ENCODE measurements around the gene F7. TPM values are rescaled to one million over a fixed set of nuclear protein-coding genes. Genes with fewer than 3 reads are reported as not detected.
"Not testable (repeated sequence)": the region's sequence is repeated elsewhere in the genome, so short reads cannot be mapped to it uniquely, and the experiment has no call there.

Gene F7
- total RNA-seq, 4 donors from 2014 or later = 0.12 to 0.54 TPM; not detected in 2

DNA sequence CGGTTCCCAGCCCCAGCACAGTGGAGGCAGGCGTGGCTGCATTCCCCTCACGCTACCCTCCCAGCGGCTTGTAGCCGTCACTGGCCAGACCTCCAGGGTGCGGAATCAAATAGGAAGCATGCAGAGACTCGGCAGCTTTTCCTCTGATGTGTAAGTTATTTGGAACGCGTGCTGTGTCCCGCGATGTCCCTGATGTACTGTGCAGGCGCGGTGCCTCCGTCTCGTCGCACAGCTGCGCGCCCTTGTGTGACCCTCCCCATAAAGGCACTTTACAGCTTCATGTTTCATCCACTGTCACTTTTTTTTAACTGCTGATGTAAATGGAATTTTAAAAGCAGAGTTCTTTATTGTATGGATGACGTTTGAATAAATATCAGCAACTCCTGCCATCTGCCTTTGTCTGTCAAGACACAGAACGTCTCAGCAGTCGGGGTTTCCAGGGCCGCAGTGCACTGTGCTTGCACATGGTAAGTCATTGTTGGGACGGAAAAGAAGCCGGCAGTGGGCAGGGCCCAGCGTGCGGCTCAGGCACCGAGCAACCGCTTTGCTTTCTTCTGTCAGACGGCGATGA lies 7.3 kb upstream of the F7 start:
- Histone ChIP-seq H3K4me1 (no peaks in the 10 kb centered on the region), H3K9me3 (no peaks in the 10 kb centered on the region), H3K4me3 (no peak overlapping the region), H3K27ac (no peak overlapping the region), H3K27me3 (peaks cover 47% of the 10 kb centered on the region), H3K36me3 (peaks cover 0 to 6% of the 10 kb centered on the region in 2 donors)
- WGBS, 2 donors (ENCODE audit: low coverage in 1 of 2) = 52 to 60% methylated on average over 5 to 16 of the region's 30 CpGs
- ATAC-seq = no peak
- no peak for TF ChIP-seq EP300 (IDR thresholded peaks at IDR 0.05)
- no peak for TF ChIP-seq POLR2A (IDR thresholded peaks at IDR 0.05)
- TF ChIP-seq, protein P1, sequence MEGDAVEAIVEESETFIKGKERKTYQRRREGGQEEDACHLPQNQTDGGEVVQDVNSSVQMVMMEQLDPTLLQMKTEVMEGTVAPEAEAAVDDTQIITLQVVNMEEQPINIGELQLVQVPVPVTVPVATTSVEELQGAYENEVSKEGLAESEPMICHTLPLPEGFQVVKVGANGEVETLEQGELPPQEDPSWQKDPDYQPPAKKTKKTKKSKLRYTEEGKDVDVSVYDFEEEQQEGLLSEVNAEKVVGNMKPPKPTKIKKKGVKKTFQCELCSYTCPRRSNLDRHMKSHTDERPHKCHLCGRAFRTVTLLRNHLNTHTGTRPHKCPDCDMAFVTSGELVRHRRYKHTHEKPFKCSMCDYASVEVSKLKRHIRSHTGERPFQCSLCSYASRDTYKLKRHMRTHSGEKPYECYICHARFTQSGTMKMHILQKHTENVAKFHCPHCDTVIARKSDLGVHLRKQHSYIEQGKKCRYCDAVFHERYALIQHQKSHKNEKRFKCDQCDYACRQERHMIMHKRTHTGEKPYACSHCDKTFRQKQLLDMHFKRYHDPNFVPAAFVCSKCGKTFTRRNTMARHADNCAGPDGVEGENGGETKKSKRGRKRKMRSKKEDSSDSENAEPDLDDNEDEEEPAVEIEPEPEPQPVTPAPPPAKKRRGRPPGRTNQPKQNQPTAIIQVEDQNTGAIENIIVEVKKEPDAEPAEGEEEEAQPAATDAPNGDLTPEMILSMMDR (IDR thresholded peaks at IDR 0.05) = no peak
- TF ChIP-seq POLR2AphosphoS5 (IDR thresholded peaks at IDR 0.05) = no peak

GRCh38 chr13:113099142-113099541 lies 6.4 kb upstream of the F7 start:
- Histone ChIP-seq H3K9me3 (no peaks in the 10 kb centered on the region), H3K27me3 (peaks cover 46% of the 10 kb centered on the region), H3K4me1 (no peaks in the 10 kb centered on the region), H3K27ac (no peak overlapping the region), H3K36me3 (peaks cover 0 to 6% of the 10 kb centered on the region in 2 donors), H3K4me3 (no peak overlapping the region)
- TF ChIP-seq, protein P1 (IDR thresholded peaks at IDR 0.05) = no peak
- TF ChIP-seq POLR2AphosphoS5 (IDR thresholded peaks at IDR 0.05) (no peak), EP300 (IDR thresholded peaks at IDR 0.05) (no peak), POLR2A (IDR thresholded peaks at IDR 0.05) (no peak)
- WGBS, 2 donors (ENCODE audit: low coverage in 1 of 2) = 80 to 81% methylated on average over 5 to 11 of the region's 11 CpGs
- no peak for ATAC-seq

- WGBS, 2 donors (ENCODE audit: low coverage in 1 of 2) = 30% methylated on average over 2 of the region's 10 CpGs; no CpG with 5 or more reads in 1 of the 2 donors
- H3K4me3 ChIP-seq, H3K27ac ChIP-seq, H3K4me1 ChIP-seq, H3K36me3 ChIP-seq, H3K9me3 ChIP-seq, ATAC-seq: not testable (repeated sequence)
- peaks cover 36% of the 10 kb centered on the region for H3K27me3 ChIP-seq
Measured at GRCh38 chr13:113102302-113102701, 3.3 kb upstream of the F7 start.

DNA sequence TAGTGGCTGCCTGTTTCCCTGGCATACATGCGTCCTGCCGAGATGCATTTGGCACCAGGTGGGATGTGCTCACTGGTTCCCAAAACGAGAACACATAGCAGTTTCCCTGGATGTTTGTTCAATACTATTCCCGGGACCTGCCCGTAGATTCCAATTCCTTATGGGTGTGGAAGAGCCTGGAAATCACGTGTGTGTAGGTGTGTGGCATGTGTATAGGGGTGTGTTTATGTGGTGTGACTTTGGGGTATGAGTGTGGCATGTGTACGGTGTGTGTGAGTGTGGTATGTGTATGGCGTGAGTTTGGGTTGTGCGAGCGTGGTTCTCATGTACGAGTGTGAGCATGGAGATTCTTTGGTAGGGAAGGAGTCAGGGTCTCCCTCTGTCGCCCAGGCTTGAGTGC lies 2.9 kb upstream of the F7 start:
- Histone ChIP-seq H3K36me3 (no peaks in the 10 kb centered on the region), H3K9me3 (no peaks in the 10 kb centered on the region), H3K4me1 (no peaks in the 10 kb centered on the region), H3K27ac (no peak overlapping the region), H3K4me3 (no peak overlapping the region), H3K27me3 (peaks cover 33% of the 10 kb centered on the region)
- ATAC-seq = no peak
- TF ChIP-seq POLR2A (IDR thresholded peaks at IDR 0.05) (no peak), POLR2AphosphoS5 (IDR thresholded peaks at IDR 0.05) (no peak), EP300 (IDR thresholded peaks at IDR 0.05) (no peak)
- TF ChIP-seq, protein P1 (IDR thresholded peaks at IDR 0.05) = no peak
- 75% methylated on average over 3 of the region's 12 CpGs; no CpG with 5 or more reads in 1 of the 2 donors for WGBS, 2 donors (ENCODE audit: low coverage in 1 of 2)

DNA sequence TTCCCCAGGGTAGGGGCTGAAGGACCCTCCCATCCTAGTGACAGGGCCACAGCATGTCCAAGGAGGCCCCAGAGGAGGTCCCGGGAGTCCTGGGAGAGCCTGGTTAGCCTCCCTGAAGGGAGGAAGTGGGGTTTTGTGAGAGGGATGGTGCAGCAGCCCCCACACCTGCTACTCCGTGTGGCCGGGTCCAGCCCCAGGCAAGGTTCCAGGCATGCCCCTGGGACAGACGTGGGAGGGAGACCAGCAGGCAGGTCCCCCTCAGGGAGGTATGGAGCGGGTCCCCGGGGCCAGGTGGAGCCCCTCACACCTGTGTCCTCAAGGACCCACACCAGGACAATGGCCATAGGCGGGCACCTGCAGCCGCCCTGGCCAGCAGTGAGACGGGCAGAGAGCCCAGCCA lies 1.9 kb upstream of the F7 start:
- H3K4me1 ChIP-seq = no peaks in the 10 kb centered on the region
- no peak for TF ChIP-seq POLR2AphosphoS5 (IDR thresholded peaks at IDR 0.05)
- TF ChIP-seq EP300 (IDR thresholded peaks at IDR 0.05) = no peak
- TF ChIP-seq, protein P1 (IDR thresholded peaks at IDR 0.05) = no peak
- TF ChIP-seq POLR2A (IDR thresholded peaks at IDR 0.05) = no peak
- H3K9me3 ChIP-seq = no peaks in the 10 kb centered on the region
- ATAC-seq = no peak
- H3K27me3 ChIP-seq = peaks cover 27% of the 10 kb centered on the region
- WGBS, 2 donors (ENCODE audit: low coverage in 1 of 2) = no CpG with 5 or more reads among the region's 9 CpGs
- no peaks in the 10 kb centered on the region for H3K36me3 ChIP-seq
- H3K4me3 ChIP-seq = no peak overlapping the region
- no peak overlapping the region for H3K27ac ChIP-seq
